Endothelial cell of umbilical vein (primary cell): ENCODE data around the gene TTC24. TPM values are rescaled to one million over a fixed set of nuclear protein-coding genes. Genes with fewer than 3 reads are reported as not detected.

ENCODE experiments used
- BruUV-seq: library from RNA; stranded (reverse); fragments of 400-500 nt; replicated peaks from 2 replicates; lab custom pipeline; 2021; lab: Mats Ljungman, UMichigan
- CTCF ChIA-PET: fragments of 300-600, 350-600 bp; sonication (Branson Sonifier 250); formaldehyde crosslinking; loops from one replicate; lab custom pipeline; 2021; ENCODE audit warnings: antibody characterized with exemption, inconsistent platforms; lab: Charles Lee
- POLR2A ChIA-PET: fragments of 300-600, 350-600 bp; sonication (Branson Sonifier 250); formaldehyde crosslinking; loops from one replicate; lab custom pipeline; 2021; ENCODE audit warnings: antibody characterized with exemption, inconsistent platforms; lab: Charles Lee
- DNase-seq: peaks from one replicate; pipeline ENCODE4 v3.0.0-alpha.2; 2011; ENCODE audit warnings: low read depth, low spot score
- FAIRE-seq: peaks from 2 replicates; lab custom pipeline; 2011; peaks lifted over from hg19 to GRCh38; lab: Jason Lieb, UNC
- H2AFZ ChIP-seq: 2 replicates; pipeline ENCODE4 v1.6.0; 2012; ENCODE audit warnings: low read depth, low read length, control low read depth, inconsistent platforms
- H3K27ac ChIP-seq: 2 replicates; pipeline ENCODE4 v1.5.1; 2011; ENCODE audit warnings: low read depth, mild to moderate bottlenecking, control low read depth, low read length, moderate library complexity; ENCODE audit not compliant: insufficient read depth
- H3K27me3 ChIP-seq, 2 experiments: 2 replicates each; pipeline versions ENCODE4 v1.6.0 to v1.6.1; 2011; ENCODE audit warnings: low read length in 2 of 2, mixed read lengths in 1 of 2; ENCODE audit not compliant: control insufficient read depth in 2 of 2, insufficient read depth in 2 of 2
- H3K36me3 ChIP-seq, 2 experiments: 2 replicates in 1 of 2; 3 replicates in 1 of 2; pipeline ENCODE4 v1.5.1; 2011; ENCODE audit warnings: low read length in 2 of 2, mild to moderate bottlenecking in 1 of 2, moderate library complexity in 1 of 2; ENCODE audit not compliant: control insufficient read depth in 2 of 2, insufficient read depth in 2 of 2; ENCODE audit errors: extremely low read depth in 1 of 2
- H3K4me1 ChIP-seq: 3 replicates; pipeline ENCODE4 v1.5.1; 2011; ENCODE audit warnings: mild to moderate bottlenecking, low read length; ENCODE audit not compliant: control insufficient read depth, insufficient read depth; ENCODE audit errors: extremely low read depth
- H3K4me2 ChIP-seq: 2 replicates; pipeline ENCODE4 v1.6.1; 2011; ENCODE audit warnings: low read length, control low read depth, mixed read lengths; ENCODE audit not compliant: insufficient read depth
- H3K4me3 ChIP-seq, 3 experiments: fragments of 200-600 bp in 1 of 3; sonication (generic), shearing (Covaris generic) in 1 of 3; replicated peaks in 1 of 3; 2 replicates each; pipeline ENCODE4 v1.5.1; 2011 to 2016; ENCODE audit warnings: control low read depth in 3 of 3, low read length in 3 of 3, mild to moderate bottlenecking in 2 of 3, inconsistent platforms in 1 of 3, low read depth in 1 of 3, moderate library complexity in 1 of 3; ENCODE audit not compliant: insufficient read depth in 1 of 3
- H3K79me2 ChIP-seq: 2 replicates; pipeline ENCODE4 v1.6.0; 2012; ENCODE audit warnings: low read length, inconsistent platforms; ENCODE audit not compliant: control insufficient read depth, insufficient read depth
- H3K9ac ChIP-seq: replicated peaks from 2 replicates; pipeline ENCODE3; 2011; ENCODE audit warnings: low read length, control low read depth; ENCODE audit not compliant: insufficient read depth; ENCODE audit errors: extremely low read depth
- H3K9me1 ChIP-seq: replicated peaks from 3 replicates; pipeline ENCODE4 v1.6.0; 2011; ENCODE audit warnings: mild to moderate bottlenecking, low read length; ENCODE audit not compliant: control insufficient read depth, insufficient read depth; ENCODE audit errors: extremely low read depth
- H3K9me3 ChIP-seq: replicated peaks from 2 replicates; pipeline ENCODE4 v1.5.1; 2012; ENCODE audit warnings: low read length, inconsistent platforms; ENCODE audit not compliant: control insufficient read depth, insufficient read depth
- H4K20me1 ChIP-seq: replicated peaks from 2 replicates; pipeline ENCODE3; 2011; ENCODE audit warnings: mild to moderate bottlenecking, low read length; ENCODE audit not compliant: control insufficient read depth, insufficient read depth; ENCODE audit errors: extremely low read depth
- CTCF ChIP-seq, 2 donors: IDR thresholded peaks; 1 replicate in 1 of 2; 2 replicates in 1 of 2; pipeline ENCODE4 v1.5.1; 2011; ENCODE audit warnings: low read length in 2 of 2, mild to moderate bottlenecking in 2 of 2, moderate library complexity in 2 of 2, control low read depth in 1 of 2, inconsistent platforms in 1 of 2, low read depth in 1 of 2; ENCODE audit not compliant: insufficient read depth in 1 of 2; ENCODE audit errors: extremely low read depth in 1 of 2
- EZH2 ChIP-seq: IDR thresholded peaks from 2 replicates; pipeline ENCODE4 v1.6.1; 2012; ENCODE audit warnings: borderline replicate concordance, low read depth, mild to moderate bottlenecking, moderate library complexity, low read length, inconsistent platforms; ENCODE audit not compliant: severe bottlenecking
- FOS ChIP-seq: IDR thresholded peaks from 2 replicates; pipeline ENCODE4 v1.6.1; 2011; ENCODE audit warnings: mild to moderate bottlenecking, low read length, moderate library complexity, borderline replicate concordance; ENCODE audit not compliant: insufficient read depth
- GATA2 ChIP-seq: IDR thresholded peaks from 2 replicates; pipeline ENCODE4 v1.7.0; 2011; ENCODE audit warnings: low read depth, mild to moderate bottlenecking, moderate library complexity, mixed read lengths, low read length; ENCODE audit not compliant: insufficient read length, insufficient read depth
- JUN ChIP-seq: IDR thresholded peaks from 2 replicates; pipeline ENCODE4 v1.6.1; 2011; ENCODE audit warnings: borderline replicate concordance, low read depth; ENCODE audit not compliant: insufficient read length, insufficient read depth
- MAX ChIP-seq: IDR thresholded peaks from 2 replicates; pipeline ENCODE4 v1.6.1; 2011; ENCODE audit not compliant: insufficient read depth, insufficient read length
- MYC ChIP-seq: IDR thresholded peaks from one replicate; pipeline ENCODE4 v1.6.1; 2011; ENCODE audit warnings: mild to moderate bottlenecking, low read depth, low read length
- POLR2A ChIP-seq: IDR thresholded peaks from 2 replicates; pipeline ENCODE4 v1.6.1; 2012; ENCODE audit warnings: low read depth, mild to moderate bottlenecking, control low read depth, low read length
- POLR2AphosphoS5 ChIP-seq: IDR thresholded peaks from 2 replicates; pipeline ENCODE4 v1.6.1; 2012; ENCODE audit warnings: low read depth, mild to moderate bottlenecking, control low read depth, low read length, moderate library complexity; ENCODE audit not compliant: insufficient read depth
- dilution Hi-C: fragments of 300-500 bp; cut with MboI; formaldehyde crosslinking; loops from one replicate; pipeline ENCODE4 v1.15.0; 2019; ENCODE audit warnings: low sequenced_read_pairs; ENCODE audit not compliant: extremely low pct_ligation_motif_present
- intact Hi-C: fragments of 100-400 bp; cut with micrococcal nuclease; formaldehyde crosslinking; loops from one replicate; pipeline ENCODE4 v1.10.0; 2022
- polyA plus RNA-seq, 4 experiments: library from polyadenylated mRNA; depleted of rRNA in 3 of 4; stranded (reverse) in 3 of 4; unstranded in 1 of 4; fragments of >200 nt; gene quantifications; 2 replicates each; pipeline versions ENCODE4 v1.2.1 to v1.2.3, GENCODE V29; 2011 to 2012; ENCODE audit warnings: missing spikeins in 1 of 4
- total RNA-seq: library from RNA; stranded (reverse); gene quantifications from 2 replicates; pipeline ENCODE4 v1.2.3, GENCODE V29; 2021

Gene TTC24
- total and polyA plus RNA-seq, 2 donors (not counting 3 experiments of a cell fraction or from before 2014, with no cell fraction given): not detected

GRCh38 chr1:156592158-156592909, 12.8 kb downstream of the TTC24 start:
- Histone ChIP-seq H3K4me3 (peak overlapping the region; percentile 52 to 77 (median 75)), H3K27me3 (no peaks in the 10 kb centered on the region), H3K79me2 (peaks cover 5% of the 10 kb centered on the region), H3K9me3 (no peaks in the 10 kb centered on the region), H3K27ac (peak overlapping the region; percentile 32), H3K4me2 (peak overlapping the region; percentile 76), H3K9ac (peak overlapping the region; percentile 67), H4K20me1 (no peaks in the 10 kb centered on the region), H2AFZ (peak overlapping the region; percentile 74), H3K9me1 (no peaks in the 10 kb centered on the region), H3K4me1 (peaks cover 17% of the 10 kb centered on the region), H3K36me3 (peaks cover 0 to 28% of the 10 kb centered on the region in 2 experiments)
- intact Hi-C loops: loop anchor here (5.0 kb wide), 1 partner anchor 90 kb away; the partner anchor contains the start of gene MEF2D
- DNase-seq (peak; percentile 7), FAIRE-seq (no peak)
- CTCF ChIA-PET: interaction anchor here (1.0 to 4.9 kb wide), 9 partner anchors 9 to 207 kb away, joined by 3 to 32 read pairs (median 5); partner anchors contain the start of gene GPATCH4
- BruUV-seq: no TSS peak
- TF ChIP-seq POLR2AphosphoS5 (no peak), GATA2 (no peak), MAX (no peak), POLR2A (no peak), EZH2 (no peak), CTCF (IDR thresholded peaks at IDR 0.05; ENCODE audit: extremely low read depth in 1 of 2, insufficient read depth in 1 of 2, low read depth in 1 of 2, low read length in 2 of 2) (no peak), MYC (no peak), FOS (no peak), JUN (no peak)
- POLR2A ChIA-PET: interaction anchor here (0.5 to 1.8 kb wide), 2 partner anchors 9 to 13 kb away, joined by 6 to 9 read pairs; partner anchors contain the start of gene GPATCH4
- dilution Hi-C loops: no loop called here
